OCI-LY1 (cell line): ENCODE measurements around the gene GIMAP6.
"Not testable (repeated sequence)": the region's sequence is repeated elsewhere in the genome, so short reads cannot be mapped to it uniquely, and the experiment has no call there.

Experiments used
- H2AFZ ChIP-seq: fragments of 200-600 bp; sonication (generic), shearing (Covaris generic); 2 replicates; pipeline ENCODE4 v1.6.0; 2014; ENCODE audit warnings: antibody characterized with exemption, mild to moderate bottlenecking, low read length
- H3F3A ChIP-seq: fragments of 200-600 bp; sonication (generic), shearing (Covaris generic); 2 replicates; pipeline ENCODE4 v1.6.0; 2014; ENCODE audit warnings: mild to moderate bottlenecking, antibody characterized with exemption, low read length, moderate library complexity; ENCODE audit not compliant: insufficient read depth
- H3K27ac ChIP-seq: fragments of 200-600 bp; sonication (generic); 2 replicates; pipeline ENCODE4 v1.5.1; 2014; ENCODE audit warnings: low read length, mixed run types, mild to moderate bottlenecking, low read depth; ENCODE audit not compliant: poor library complexity, severe bottlenecking
- H3K27me3 ChIP-seq: fragments of 200-600 bp; sonication (generic); 2 replicates; pipeline ENCODE4 v1.6.0; 2014; ENCODE audit warnings: antibody characterized with exemption, mild to moderate bottlenecking, low read length, moderate library complexity; ENCODE audit not compliant: insufficient read depth
- H3K36me3 ChIP-seq: fragments of 200-600 bp; sonication (generic); 2 replicates; pipeline ENCODE4 v1.6.1; 2014; ENCODE audit warnings: mild to moderate bottlenecking, antibody characterized with exemption, low read length, moderate library complexity, mixed read lengths; ENCODE audit not compliant: insufficient read depth
- H3K4me1 ChIP-seq: fragments of 200-600 bp; sonication (generic); 2 replicates; pipeline ENCODE4 v1.5.1; 2014; ENCODE audit warnings: mild to moderate bottlenecking, low read length, moderate library complexity; ENCODE audit not compliant: insufficient read depth, severe bottlenecking
- H3K4me2 ChIP-seq: fragments of 200-600 bp; sonication (generic), shearing (Covaris generic); 2 replicates; pipeline ENCODE4 v1.6.1; 2014; ENCODE audit warnings: low read length
- H3K4me3 ChIP-seq: fragments of 200-600 bp; sonication (generic); 2 replicates; pipeline ENCODE4 v1.5.1; 2014; ENCODE audit warnings: low read length, low read depth, mild to moderate bottlenecking, mixed read lengths; ENCODE audit not compliant: poor library complexity, severe bottlenecking
- H3K79me2 ChIP-seq: fragments of 200-600 bp; shearing (Covaris generic); 2 replicates; pipeline ENCODE4 v1.6.1; 2016; ENCODE audit warnings: mixed run types, low read length, mixed read lengths; ENCODE audit not compliant: insufficient read depth
- H3K9ac ChIP-seq: fragments of 200-600 bp; sonication (generic), shearing (Covaris generic); 2 replicates; pipeline ENCODE4 v1.6.1; 2014; ENCODE audit warnings: mild to moderate bottlenecking, low read length, mixed read lengths
- H3K9me2 ChIP-seq: fragments of 200-600 bp; sonication (generic), shearing (Covaris generic); 2 replicates; pipeline ENCODE4 v1.6.1; 2014; ENCODE audit warnings: low read depth, mild to moderate bottlenecking, low read length, mixed read lengths
- H3K9me3 ChIP-seq: fragments of 200-600 bp; shearing (Covaris generic); 2 replicates; pipeline ENCODE4 v1.6.1; 2014; ENCODE audit warnings: low read length, mixed read lengths
- H4K20me1 ChIP-seq: fragments of 200-600 bp; sonication (generic), shearing (Covaris generic); 2 replicates; pipeline ENCODE4 v1.6.0; 2016; ENCODE audit warnings: mild to moderate bottlenecking, low read length; ENCODE audit not compliant: insufficient read depth
- EZH2 ChIP-seq: fragments of 200-600 bp; sonication (generic), shearing (Covaris generic); IDR thresholded peaks from 2 replicates; pipeline ENCODE4 v1.8.0; 2017; ENCODE audit warnings: borderline replicate concordance, mixed run types, mild to moderate bottlenecking, antibody characterized with exemption, low read length, moderate library complexity, mixed read lengths
- TF ChIP-seq, protein P1 (sequence below): fragments of 200-600 bp; sonication (generic), shearing (Covaris generic); IDR thresholded peaks from 2 replicates; pipeline ENCODE4 v1.5.1; 2017; ENCODE audit warnings: mild to moderate bottlenecking, antibody characterized with exemption, low read length, moderate library complexity, mixed read lengths

GIMAP6 gene

DNA sequence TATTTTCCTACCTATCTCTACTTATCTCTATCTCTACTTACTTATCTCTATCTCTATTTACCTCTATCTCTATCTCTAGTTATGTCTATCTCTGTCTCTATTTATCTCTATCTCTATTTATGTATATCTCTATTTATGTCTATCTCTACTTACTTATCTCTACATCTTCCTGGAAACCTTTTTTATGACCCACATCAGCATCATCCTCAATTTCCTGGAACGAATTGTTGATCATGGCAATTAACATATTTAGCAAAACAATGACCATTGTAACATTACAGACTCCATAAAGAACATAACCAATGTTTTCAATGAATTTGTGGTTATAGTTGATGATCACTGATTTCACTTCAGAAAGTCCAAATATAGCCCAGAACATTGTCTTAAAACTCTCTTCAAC, 18.3 kb downstream of the GIMAP6 start:
- no peak overlapping the region for H3K4me2 ChIP-seq
- H3K27ac ChIP-seq, result no peak overlapping the region
- H2AFZ ChIP-seq, result no peak overlapping the region
- no peak overlapping the region for H3K9ac ChIP-seq
- no peaks in the 10 kb centered on the region for H3K4me1 ChIP-seq
- no peak for TF ChIP-seq EZH2
- TF ChIP-seq, protein P1, sequence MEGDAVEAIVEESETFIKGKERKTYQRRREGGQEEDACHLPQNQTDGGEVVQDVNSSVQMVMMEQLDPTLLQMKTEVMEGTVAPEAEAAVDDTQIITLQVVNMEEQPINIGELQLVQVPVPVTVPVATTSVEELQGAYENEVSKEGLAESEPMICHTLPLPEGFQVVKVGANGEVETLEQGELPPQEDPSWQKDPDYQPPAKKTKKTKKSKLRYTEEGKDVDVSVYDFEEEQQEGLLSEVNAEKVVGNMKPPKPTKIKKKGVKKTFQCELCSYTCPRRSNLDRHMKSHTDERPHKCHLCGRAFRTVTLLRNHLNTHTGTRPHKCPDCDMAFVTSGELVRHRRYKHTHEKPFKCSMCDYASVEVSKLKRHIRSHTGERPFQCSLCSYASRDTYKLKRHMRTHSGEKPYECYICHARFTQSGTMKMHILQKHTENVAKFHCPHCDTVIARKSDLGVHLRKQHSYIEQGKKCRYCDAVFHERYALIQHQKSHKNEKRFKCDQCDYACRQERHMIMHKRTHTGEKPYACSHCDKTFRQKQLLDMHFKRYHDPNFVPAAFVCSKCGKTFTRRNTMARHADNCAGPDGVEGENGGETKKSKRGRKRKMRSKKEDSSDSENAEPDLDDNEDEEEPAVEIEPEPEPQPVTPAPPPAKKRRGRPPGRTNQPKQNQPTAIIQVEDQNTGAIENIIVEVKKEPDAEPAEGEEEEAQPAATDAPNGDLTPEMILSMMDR, result no peak
- H3K9me2 ChIP-seq, result no peaks in the 10 kb centered on the region
- no peaks in the 10 kb centered on the region for H3K79me2 ChIP-seq
- H3K4me3 ChIP-seq, result no peak overlapping the region
- no peaks in the 10 kb centered on the region for H3K9me3 ChIP-seq
- H3F3A ChIP-seq, result no peaks in the 10 kb centered on the region
- H3K36me3 ChIP-seq, result no peaks in the 10 kb centered on the region
- H3K27me3 ChIP-seq, result no peaks in the 10 kb centered on the region
- H4K20me1 ChIP-seq, result no peaks in the 10 kb centered on the region

DNA sequence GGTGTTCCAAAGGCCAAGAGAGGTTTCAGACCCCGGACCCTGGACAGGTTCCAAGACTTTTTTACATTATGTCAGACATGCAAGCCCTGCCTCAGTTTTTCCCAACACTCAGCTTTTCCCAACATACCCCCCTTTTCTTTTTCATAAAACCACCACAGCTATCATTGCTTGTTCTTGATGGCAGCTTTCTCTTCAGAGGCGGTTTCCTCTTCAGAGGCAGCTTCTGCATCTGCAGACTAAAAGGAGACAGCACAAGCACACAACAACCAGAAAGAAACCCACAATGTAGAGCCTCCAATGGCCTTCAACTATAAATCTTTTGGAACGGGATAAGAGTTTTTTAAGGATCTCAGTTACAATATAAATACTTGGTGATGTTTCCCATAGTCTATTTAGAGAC, 19.3 kb downstream of the GIMAP6 start:
- no peaks in the 10 kb centered on the region for H3K27me3 ChIP-seq
- TF ChIP-seq EZH2, result no peak
- TF ChIP-seq, protein P1, result no peak
- H3K36me3 ChIP-seq, result no peaks in the 10 kb centered on the region
- H3K9ac ChIP-seq, result no peak overlapping the region
- H3K9me2 ChIP-seq, result no peaks in the 10 kb centered on the region
- H3K4me1 ChIP-seq, result no peaks in the 10 kb centered on the region
- H3K4me2 ChIP-seq, result no peak overlapping the region
- H3K79me2 ChIP-seq, result no peaks in the 10 kb centered on the region
- H4K20me1 ChIP-seq, result no peaks in the 10 kb centered on the region
- H2AFZ ChIP-seq, result no peak overlapping the region
- H3K9me3 ChIP-seq, result no peaks in the 10 kb centered on the region
- no peak overlapping the region for H3K4me3 ChIP-seq
- no peaks in the 10 kb centered on the region for H3F3A ChIP-seq
- no peak overlapping the region for H3K27ac ChIP-seq

DNA sequence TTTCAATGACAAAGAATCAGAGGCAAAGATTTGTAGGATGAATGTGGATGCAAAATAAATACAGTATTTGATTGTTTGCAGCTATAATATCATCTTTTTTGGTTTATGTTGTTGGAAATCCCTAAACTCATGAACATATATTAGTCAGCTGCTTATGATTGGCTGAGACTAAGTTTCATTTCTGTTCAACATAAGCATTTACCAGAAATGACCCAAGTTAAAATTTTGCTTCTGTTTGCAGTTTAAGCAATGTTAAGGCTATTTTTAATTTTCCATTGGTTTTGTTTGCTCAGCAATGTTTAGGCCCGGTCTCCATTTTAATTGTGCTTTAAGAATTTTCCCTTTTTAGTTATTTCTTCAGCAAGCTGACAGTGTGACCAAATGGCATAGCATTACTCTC, 22.0 kb downstream of the GIMAP6 start:
- H3F3A ChIP-seq, result no peaks in the 10 kb centered on the region
- H3K36me3 ChIP-seq, result no peaks in the 10 kb centered on the region
- H3K9me3 ChIP-seq, result no peaks in the 10 kb centered on the region
- no peaks in the 10 kb centered on the region for H3K79me2 ChIP-seq
- no peaks in the 10 kb centered on the region for H3K9me2 ChIP-seq
- H3K4me2 ChIP-seq, result no peak overlapping the region
- H3K27ac ChIP-seq, result no peak overlapping the region
- no peaks in the 10 kb centered on the region for H3K4me1 ChIP-seq
- no peak for TF ChIP-seq EZH2
- TF ChIP-seq, protein P1, result no peak
- no peak overlapping the region for H3K4me3 ChIP-seq
- no peak overlapping the region for H2AFZ ChIP-seq
- no peaks in the 10 kb centered on the region for H4K20me1 ChIP-seq
- no peaks in the 10 kb centered on the region for H3K27me3 ChIP-seq
- H3K9ac ChIP-seq, result no peak overlapping the region

DNA sequence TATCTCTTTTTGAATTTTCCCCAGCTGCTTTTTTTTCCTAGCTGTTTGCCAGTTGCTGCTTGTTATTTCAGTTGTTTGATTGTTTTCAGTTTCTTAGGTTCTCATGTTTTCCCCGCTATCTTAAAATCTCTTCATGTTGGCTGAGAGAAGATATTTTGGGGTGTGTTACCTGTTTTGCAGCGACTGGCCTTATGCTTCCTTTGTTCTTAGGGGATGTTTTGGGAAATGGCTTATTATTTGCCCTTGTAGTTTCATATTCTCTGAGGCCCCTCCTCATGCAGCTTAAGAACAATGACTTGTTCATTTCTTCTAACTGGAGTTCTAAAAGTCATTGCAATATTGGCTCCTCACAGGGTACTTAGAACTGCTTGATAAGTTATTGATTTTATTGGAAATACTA, 28.6 kb downstream of the GIMAP6 start:
- not testable (repeated sequence) for H3K9ac ChIP-seq, H2AFZ ChIP-seq, H3K9me2 ChIP-seq, H3K9me3 ChIP-seq, H4K20me1 ChIP-seq, H3K27me3 ChIP-seq, H3K79me2 ChIP-seq, H3K4me2 ChIP-seq, H3K4me3 ChIP-seq, H3K4me1 ChIP-seq, H3F3A ChIP-seq, H3K36me3 ChIP-seq, H3K27ac ChIP-seq
